Uterus (tissue), 4 donors: ENCODE data around the gene ZNF827. TPM values are rescaled to one million over a fixed set of nuclear protein-coding genes. Genes with fewer than 3 reads are reported as not detected.

ENCODE experiments used
- DNase-seq, 2 donors: peaks; one replicate each; pipeline ENCODE4 v3.0.0-alpha.2; 2019 to 2020
- H3K27ac ChIP-seq, 2 donors: fragments of 200-600 bp; sonication (generic); 1 replicate in 1 of 2; 2 replicates in 1 of 2; pipeline ENCODE4 v1.5.1; 2016 to 2018
- H3K27me3 ChIP-seq, 2 donors: fragments of 200-600 bp; sonication (generic); one replicate each; pipeline ENCODE4 v1.5.1; 2018 to 2019; ENCODE audit warnings: control low read depth in 1 of 2
- H3K36me3 ChIP-seq, 2 donors: fragments of 200-600 bp; sonication (generic); one replicate each; pipeline ENCODE4 v1.5.1; 2019; ENCODE audit warnings: control low read depth in 1 of 2
- H3K4me1 ChIP-seq, 2 donors: fragments of 200-600 bp; sonication (generic); one replicate each; pipeline ENCODE4 v1.5.1; 2018 to 2019; ENCODE audit warnings: control low read depth in 1 of 2
- H3K4me3 ChIP-seq, 2 donors: fragments of 200-600 bp; sonication (generic); 1 replicate in 1 of 2; 2 replicates in 1 of 2; pipeline ENCODE4 v1.5.1; 2018 to 2019; ENCODE audit warnings: mild to moderate bottlenecking in 1 of 2
- H3K9me3 ChIP-seq, 2 donors: fragments of 200-600 bp; sonication (generic); one replicate each; pipeline ENCODE4 v1.5.1; 2019; ENCODE audit warnings: control low read depth in 1 of 2
- POLR2A ChIP-seq, 2 donors: fragments of 450-650 bp; IDR thresholded peaks; one replicate each; pipeline ENCODE4 v1.6.1; 2016; ENCODE audit warnings: antibody characterized with exemption in 2 of 2, mild to moderate bottlenecking in 1 of 2, moderate library complexity in 1 of 2
- intact Hi-C: fragments of 100-400 bp; cut with DNase I; formaldehyde crosslinking; loops from one replicate; pipeline ENCODE4 v1.15.1; 2023; ENCODE audit warnings: low total_unique reads
- total RNA-seq, 4 donors: library from RNA; depleted of rRNA in 3 of 4; stranded (reverse); fragments of >200 nt in 3 of 4; gene quantifications; one replicate each; pipeline versions ENCODE4 v1.1.0 to v1.2.4, GENCODE V29; 2014 to 2023
- TF ChIP-seq, protein P1 (sequence below), 4 experiments: fragments of 200-600 bp in 2 of 4; fragments of 450-650 bp in 2 of 4; sonication (generic) in 2 of 4; IDR thresholded peaks; one replicate each; pipeline ENCODE4 v1.5.1; 2016 to 2019; ENCODE audit warnings: antibody characterized with exemption in 4 of 4, mild to moderate bottlenecking in 2 of 4, moderate library complexity in 1 of 4
- donor health status: DM: yes; HTN: yes; CAD: no.

ZNF827 gene
- total RNA-seq, 4 donors from 2014 or later, result 2.9 to 33.1 (median 14.2) TPM

GRCh38 chr4:145760961-145761929 lies 177.4 kb downstream of the ZNF827 start:
- Histone ChIP-seq H3K27ac (no peak overlapping the region), H3K4me1 (no peaks in the 10 kb centered on the region), H3K27me3 (no peaks in the 10 kb centered on the region), H3K36me3 (no peaks in the 10 kb centered on the region), H3K4me3 (no peak overlapping the region), H3K9me3 (no peaks in the 10 kb centered on the region)
- intact Hi-C loops, result no loop called here
- TF ChIP-seq POLR2A (IDR thresholded peaks at IDR 0.05), result no peak
- TF ChIP-seq, protein P1, sequence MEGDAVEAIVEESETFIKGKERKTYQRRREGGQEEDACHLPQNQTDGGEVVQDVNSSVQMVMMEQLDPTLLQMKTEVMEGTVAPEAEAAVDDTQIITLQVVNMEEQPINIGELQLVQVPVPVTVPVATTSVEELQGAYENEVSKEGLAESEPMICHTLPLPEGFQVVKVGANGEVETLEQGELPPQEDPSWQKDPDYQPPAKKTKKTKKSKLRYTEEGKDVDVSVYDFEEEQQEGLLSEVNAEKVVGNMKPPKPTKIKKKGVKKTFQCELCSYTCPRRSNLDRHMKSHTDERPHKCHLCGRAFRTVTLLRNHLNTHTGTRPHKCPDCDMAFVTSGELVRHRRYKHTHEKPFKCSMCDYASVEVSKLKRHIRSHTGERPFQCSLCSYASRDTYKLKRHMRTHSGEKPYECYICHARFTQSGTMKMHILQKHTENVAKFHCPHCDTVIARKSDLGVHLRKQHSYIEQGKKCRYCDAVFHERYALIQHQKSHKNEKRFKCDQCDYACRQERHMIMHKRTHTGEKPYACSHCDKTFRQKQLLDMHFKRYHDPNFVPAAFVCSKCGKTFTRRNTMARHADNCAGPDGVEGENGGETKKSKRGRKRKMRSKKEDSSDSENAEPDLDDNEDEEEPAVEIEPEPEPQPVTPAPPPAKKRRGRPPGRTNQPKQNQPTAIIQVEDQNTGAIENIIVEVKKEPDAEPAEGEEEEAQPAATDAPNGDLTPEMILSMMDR (IDR thresholded peaks at IDR 0.05), result no peak
- no peak for DNase-seq

GRCh38 chr4:145760176-145760575 lies 178.4 kb downstream of the ZNF827 start:
- no peak overlapping the region for H3K4me3 ChIP-seq
- H3K27ac ChIP-seq, result no peak overlapping the region
- H3K9me3 ChIP-seq, result no peaks in the 10 kb centered on the region
- H3K4me1 ChIP-seq, result no peaks in the 10 kb centered on the region
- DNase-seq, result no peak
- no peaks in the 10 kb centered on the region for H3K27me3 ChIP-seq
- TF ChIP-seq, protein P1 (IDR thresholded peaks at IDR 0.05), result no peak
- TF ChIP-seq POLR2A (IDR thresholded peaks at IDR 0.05), result no peak
- no peaks in the 10 kb centered on the region for H3K36me3 ChIP-seq
- intact Hi-C loops, result no loop called here

DNA sequence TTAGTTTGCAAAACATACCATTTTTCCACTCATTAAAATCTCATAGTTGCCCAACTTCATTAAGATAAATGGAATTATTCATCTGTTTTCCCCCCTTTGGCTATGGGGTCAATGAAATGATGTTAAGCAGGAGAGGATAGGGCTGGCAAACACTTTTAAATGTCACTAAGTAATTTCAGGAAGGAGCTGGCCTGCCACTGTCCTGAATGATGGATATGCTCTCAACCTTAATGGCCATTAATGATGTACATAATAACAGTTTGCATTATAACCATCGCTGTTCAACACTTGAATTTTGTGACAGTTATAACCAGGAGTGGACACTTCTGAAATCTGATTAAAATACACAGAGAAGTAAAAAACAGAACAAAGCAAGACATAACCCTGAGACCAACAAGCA lies 181.4 kb downstream of the ZNF827 start:
- no peak for DNase-seq
- H3K27me3 ChIP-seq, result no peaks in the 10 kb centered on the region
- intact Hi-C loops, result no loop called here
- TF ChIP-seq POLR2A (IDR thresholded peaks at IDR 0.05), result no peak
- TF ChIP-seq, protein P1 (IDR thresholded peaks at IDR 0.05), result no peak
- H3K9me3 ChIP-seq, result no peaks in the 10 kb centered on the region
- H3K27ac ChIP-seq, result no peak overlapping the region
- H3K4me3 ChIP-seq, result no peak overlapping the region
- no peaks in the 10 kb centered on the region for H3K36me3 ChIP-seq
- H3K4me1 ChIP-seq, result no peaks in the 10 kb centered on the region

DNA sequence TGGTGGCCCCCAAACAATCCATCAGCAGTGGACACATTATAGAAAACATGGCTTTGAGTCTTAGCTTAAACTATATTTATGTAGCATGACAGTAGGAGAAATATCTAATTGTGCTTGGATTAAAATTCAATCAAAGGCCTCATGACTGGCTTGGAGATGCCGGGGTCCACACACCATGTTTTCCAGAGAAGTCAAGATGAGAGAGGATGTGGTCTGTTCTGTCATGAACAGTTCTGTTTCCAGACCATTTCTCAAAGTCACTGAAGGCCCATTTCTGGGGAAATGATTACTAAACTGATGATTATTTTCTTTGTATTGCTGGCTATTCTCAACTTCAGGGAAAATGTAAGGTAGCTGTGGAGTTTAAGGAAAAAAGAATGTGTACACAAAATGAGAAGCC lies 182.4 kb downstream of the ZNF827 start:
- Histone ChIP-seq H3K36me3 (no peaks in the 10 kb centered on the region), H3K4me3 (no peak overlapping the region), H3K27ac (no peak overlapping the region), H3K4me1 (no peaks in the 10 kb centered on the region), H3K27me3 (no peaks in the 10 kb centered on the region), H3K9me3 (no peaks in the 10 kb centered on the region)
- no peak for TF ChIP-seq POLR2A (IDR thresholded peaks at IDR 0.05)
- TF ChIP-seq, protein P1 (IDR thresholded peaks at IDR 0.05), result no peak
- DNase-seq, result no peak
- intact Hi-C loops, result no loop called here

DNA sequence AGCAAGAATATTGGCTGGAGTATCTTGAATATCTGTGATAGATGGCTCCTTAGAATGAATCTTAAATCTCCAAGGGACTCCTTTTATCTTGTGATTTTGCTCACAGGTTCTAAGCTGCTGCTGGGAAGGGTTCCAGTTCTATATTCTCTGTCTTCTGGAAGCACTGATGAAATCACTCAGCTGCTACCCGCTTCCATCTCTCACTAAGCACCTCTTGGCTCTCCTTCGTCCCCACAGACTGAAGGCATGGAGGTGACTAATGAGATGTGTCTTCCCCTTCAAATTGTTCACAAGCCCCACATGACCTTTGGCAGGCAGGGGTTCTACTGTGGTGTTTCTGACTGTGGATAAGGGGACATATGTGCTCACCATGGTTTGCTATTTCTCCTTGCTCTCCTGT lies 182.8 kb downstream of the ZNF827 start:
- Histone ChIP-seq H3K36me3 (no peaks in the 10 kb centered on the region), H3K4me1 (no peaks in the 10 kb centered on the region), H3K9me3 (no peaks in the 10 kb centered on the region), H3K27ac (no peak overlapping the region), H3K27me3 (no peaks in the 10 kb centered on the region), H3K4me3 (no peak overlapping the region)
- TF ChIP-seq POLR2A (IDR thresholded peaks at IDR 0.05), result no peak
- TF ChIP-seq, protein P1 (IDR thresholded peaks at IDR 0.05), result no peak
- intact Hi-C loops, result no loop called here
- no peak for DNase-seq
